GM20000 (cell line): ENCODE measurements around the gene SCN7A.
A peak's percentile ranks its signal among the peaks of the same experiment; 100 is the strongest.

Experiments used
- DNase-seq: peaks from one replicate; pipeline ENCODE4 v3.0.0; 2012; ENCODE audit warnings: low spot score
- CTCF ChIP-seq: IDR thresholded peaks from 2 replicates; pipeline ENCODE4 v1.5.1; 2012; ENCODE audit warnings: mild to moderate bottlenecking, control low read depth; ENCODE audit errors: extremely low read depth, missing control alignments

Gene SCN7A

GRCh38 chr2:166517533-166518061, 23.5 kb upstream of the SCN7A start:
- no peak for DNase-seq
- TF ChIP-seq CTCF, result no peak

- no peak for DNase-seq
Measured at GRCh38 chr2:166516712-166517303, 22.8 kb upstream of the SCN7A start.

GRCh38 chr2:166513952-166514351, 19.9 kb upstream of the SCN7A start:
- no peak for TF ChIP-seq CTCF
- no peak for DNase-seq

More at GRCh38 chr2:166516712-166517303, 22.8 kb upstream of the SCN7A start:
- peak; percentile 19 for TF ChIP-seq CTCF

- no peak for TF ChIP-seq CTCF
Measured at GRCh38 chr2:166499281-166499680, 5.2 kb upstream of the SCN7A start.

GRCh38 chr2:166491461-166491860, 2.6 kb downstream of the SCN7A start:
- TF ChIP-seq CTCF, result no peak
- DNase-seq, result no peak

More at GRCh38 chr2:166499281-166499680, 5.2 kb upstream of the SCN7A start:
- no peak for DNase-seq

GRCh38 chr2:166487171-166487570, 6.9 kb downstream of the SCN7A start:
- no peak for TF ChIP-seq CTCF

GRCh38 chr2:166485558-166486178, 8.4 kb downstream of the SCN7A start:
- DNase-seq, result no peak
- TF ChIP-seq CTCF, result no peak

More at GRCh38 chr2:166487171-166487570, 6.9 kb downstream of the SCN7A start:
- DNase-seq, result no peak
